ENCODE results near the gene GPR32.

The GPR32 gene

DNA sequence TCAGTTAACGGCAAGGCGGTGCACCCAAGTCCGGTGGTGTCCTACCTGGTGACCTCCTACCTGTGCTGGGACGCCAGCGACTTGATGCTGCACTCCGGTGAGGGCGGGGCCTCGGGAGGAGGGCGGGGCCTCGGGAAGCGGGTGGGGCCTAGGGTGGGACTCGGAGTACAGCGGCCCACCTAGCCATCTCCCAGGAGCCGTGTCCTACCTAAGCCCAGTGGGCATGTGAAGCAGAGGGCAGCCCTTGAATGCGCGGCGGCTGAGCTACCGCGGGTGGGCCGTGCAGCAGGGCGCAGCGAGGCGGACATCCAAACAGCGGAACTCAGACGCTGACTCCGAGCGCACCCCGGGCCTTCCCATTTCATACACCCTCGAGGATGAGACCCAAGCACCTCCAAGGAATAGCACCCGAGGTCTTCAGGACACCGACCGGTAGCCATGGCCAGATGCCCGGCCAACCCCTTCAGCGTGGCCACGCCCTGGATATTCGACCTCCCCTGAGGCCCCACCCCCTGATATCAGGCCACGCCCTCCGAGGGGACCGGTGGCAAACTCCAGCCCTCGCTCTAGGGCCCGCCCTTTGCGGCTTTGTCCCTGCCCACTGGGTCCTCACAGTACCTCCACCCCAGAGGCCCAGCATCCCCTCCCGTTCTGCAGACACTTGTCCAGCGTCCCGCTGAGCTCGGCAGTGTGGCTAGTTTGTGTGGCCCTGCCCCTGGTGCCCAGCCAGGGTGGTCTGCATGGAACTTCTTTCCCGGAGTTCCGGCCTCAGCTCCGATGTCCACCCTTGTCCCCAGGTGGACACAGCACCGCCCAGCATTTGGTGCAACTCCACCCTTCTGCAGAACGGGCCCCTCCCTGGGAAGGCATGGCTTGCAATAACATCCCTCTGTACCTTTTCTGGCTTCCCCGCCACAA, 47.9 kb downstream of the GPR32 start (continued):
- TF ChIP-seq ZNF830 (tag by site-specific recombination; IDR thresholded peaks at IDR 0.05; ENCODE audit: low read depth) (no peak), ZNF670 (tag by site-specific recombination; IDR thresholded peaks at IDR 0.05; ENCODE audit: low read depth) (no peak), ZNF423 (tag by site-specific recombination; IDR thresholded peaks at IDR 0.05) (no peak), ZNF530 (tag by site-specific recombination; IDR thresholded peaks at IDR 0.05; ENCODE audit: low read depth) (no peak), PRDM1 (tag by site-specific recombination; IDR thresholded peaks at IDR 0.05) (no peak), ZNF302 (tag by site-specific recombination; IDR thresholded peaks at IDR 0.05; ENCODE audit: low read depth) (no peak), ZNF629 (tag by site-specific recombination; IDR thresholded peaks at IDR 0.05) (no peak), SCRT1 (tag by site-specific recombination; IDR thresholded peaks at IDR 0.05; ENCODE audit: borderline replicate concordance) (no peak), YY2 (tag by site-specific recombination; IDR thresholded peaks at IDR 0.05) (0 out of 2 replicates have a peak, but pooled peaks have one; percentile 16), ZNF350 (tag by site-specific recombination; IDR thresholded peaks at IDR 0.05) (no peak), ZNF529 (tag by site-specific recombination; IDR thresholded peaks at IDR 0.05; ENCODE audit: insufficient replicate concordance) (no peak), ZNF366 (tag by site-specific recombination; conservative IDR thresholded peaks at IDR 0.05) (no peak), EGR2 (tag by site-specific recombination; IDR thresholded peaks at IDR 0.05; ENCODE audit: low read depth) (no peak), HOXC10 (CRISPR knock-in tag; IDR thresholded peaks at IDR 0.05) (no peak), ZNF514 (tag by site-specific recombination; IDR thresholded peaks at IDR 0.05) (no peak), OVOL3 (tag by site-specific recombination; IDR thresholded peaks at IDR 0.05) (no peak), SP3 (tag by site-specific recombination; IDR thresholded peaks at IDR 0.05) (peak; percentile 89), FEZF1 (tag by site-specific recombination; IDR thresholded peaks at IDR 0.05) (no peak), KLF1 (tag by site-specific recombination; IDR thresholded peaks at IDR 0.05) (peak; percentile 98), ZNF501 (tag by site-specific recombination; IDR thresholded peaks at IDR 0.05) (no peak), ZNF155 (tag by site-specific recombination; IDR thresholded peaks at IDR 0.05) (no peak), ZNF114 (tag by site-specific recombination; IDR thresholded peaks at IDR 0.05) (no peak), ZNF837 (tag by site-specific recombination; IDR thresholded peaks at IDR 0.05) (no peak), KLF7 (tag by site-specific recombination; IDR thresholded peaks at IDR 0.05; ENCODE audit: borderline replicate concordance) (0 out of 2 replicates have a peak, but pooled peaks have one; percentile 56), KLF10 (tag by site-specific recombination; IDR thresholded peaks at IDR 0.05) (no peak), ZNF571 (tag by site-specific recombination; IDR thresholded peaks at IDR 0.05) (no peak), GLIS1 (tag by site-specific recombination; IDR thresholded peaks at IDR 0.05) (peak; percentile 74)
- TF ChIP-seq, protein P1, sequence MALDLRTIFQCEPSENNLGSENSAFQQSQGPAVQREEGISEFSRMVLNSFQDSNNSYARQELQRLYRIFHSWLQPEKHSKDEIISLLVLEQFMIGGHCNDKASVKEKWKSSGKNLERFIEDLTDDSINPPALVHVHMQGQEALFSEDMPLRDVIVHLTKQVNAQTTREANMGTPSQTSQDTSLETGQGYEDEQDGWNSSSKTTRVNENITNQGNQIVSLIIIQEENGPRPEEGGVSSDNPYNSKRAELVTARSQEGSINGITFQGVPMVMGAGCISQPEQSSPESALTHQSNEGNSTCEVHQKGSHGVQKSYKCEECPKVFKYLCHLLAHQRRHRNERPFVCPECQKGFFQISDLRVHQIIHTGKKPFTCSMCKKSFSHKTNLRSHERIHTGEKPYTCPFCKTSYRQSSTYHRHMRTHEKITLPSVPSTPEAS (tag by site-specific recombination; IDR thresholded peaks at IDR 0.05): no peak; the same call in 1 of the 2 replicates
- TF ChIP-seq, protein P2, sequence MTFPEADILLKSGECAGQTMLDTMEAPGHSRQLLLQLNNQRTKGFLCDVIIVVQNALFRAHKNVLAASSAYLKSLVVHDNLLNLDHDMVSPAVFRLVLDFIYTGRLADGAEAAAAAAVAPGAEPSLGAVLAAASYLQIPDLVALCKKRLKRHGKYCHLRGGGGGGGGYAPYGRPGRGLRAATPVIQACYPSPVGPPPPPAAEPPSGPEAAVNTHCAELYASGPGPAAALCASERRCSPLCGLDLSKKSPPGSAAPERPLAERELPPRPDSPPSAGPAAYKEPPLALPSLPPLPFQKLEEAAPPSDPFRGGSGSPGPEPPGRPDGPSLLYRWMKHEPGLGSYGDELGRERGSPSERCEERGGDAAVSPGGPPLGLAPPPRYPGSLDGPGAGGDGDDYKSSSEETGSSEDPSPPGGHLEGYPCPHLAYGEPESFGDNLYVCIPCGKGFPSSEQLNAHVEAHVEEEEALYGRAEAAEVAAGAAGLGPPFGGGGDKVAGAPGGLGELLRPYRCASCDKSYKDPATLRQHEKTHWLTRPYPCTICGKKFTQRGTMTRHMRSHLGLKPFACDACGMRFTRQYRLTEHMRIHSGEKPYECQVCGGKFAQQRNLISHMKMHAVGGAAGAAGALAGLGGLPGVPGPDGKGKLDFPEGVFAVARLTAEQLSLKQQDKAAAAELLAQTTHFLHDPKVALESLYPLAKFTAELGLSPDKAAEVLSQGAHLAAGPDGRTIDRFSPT (tag by site-specific recombination; IDR thresholded peaks at IDR 0.05): 0 out of 2 replicates have a peak, but pooled peaks have one; percentile 51
- TF ChIP-seq, protein P3, sequence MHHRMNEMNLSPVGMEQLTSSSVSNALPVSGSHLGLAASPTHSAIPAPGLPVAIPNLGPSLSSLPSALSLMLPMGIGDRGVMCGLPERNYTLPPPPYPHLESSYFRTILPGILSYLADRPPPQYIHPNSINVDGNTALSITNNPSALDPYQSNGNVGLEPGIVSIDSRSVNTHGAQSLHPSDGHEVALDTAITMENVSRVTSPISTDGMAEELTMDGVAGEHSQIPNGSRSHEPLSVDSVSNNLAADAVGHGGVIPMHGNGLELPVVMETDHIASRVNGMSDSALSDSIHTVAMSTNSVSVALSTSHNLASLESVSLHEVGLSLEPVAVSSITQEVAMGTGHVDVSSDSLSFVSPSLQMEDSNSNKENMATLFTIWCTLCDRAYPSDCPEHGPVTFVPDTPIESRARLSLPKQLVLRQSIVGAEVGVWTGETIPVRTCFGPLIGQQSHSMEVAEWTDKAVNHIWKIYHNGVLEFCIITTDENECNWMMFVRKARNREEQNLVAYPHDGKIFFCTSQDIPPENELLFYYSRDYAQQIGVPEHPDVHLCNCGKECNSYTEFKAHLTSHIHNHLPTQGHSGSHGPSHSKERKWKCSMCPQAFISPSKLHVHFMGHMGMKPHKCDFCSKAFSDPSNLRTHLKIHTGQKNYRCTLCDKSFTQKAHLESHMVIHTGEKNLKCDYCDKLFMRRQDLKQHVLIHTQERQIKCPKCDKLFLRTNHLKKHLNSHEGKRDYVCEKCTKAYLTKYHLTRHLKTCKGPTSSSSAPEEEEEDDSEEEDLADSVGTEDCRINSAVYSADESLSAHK (tag by site-specific recombination; IDR thresholded peaks at IDR 0.05): no peak
- TF ChIP-seq, protein P4, sequence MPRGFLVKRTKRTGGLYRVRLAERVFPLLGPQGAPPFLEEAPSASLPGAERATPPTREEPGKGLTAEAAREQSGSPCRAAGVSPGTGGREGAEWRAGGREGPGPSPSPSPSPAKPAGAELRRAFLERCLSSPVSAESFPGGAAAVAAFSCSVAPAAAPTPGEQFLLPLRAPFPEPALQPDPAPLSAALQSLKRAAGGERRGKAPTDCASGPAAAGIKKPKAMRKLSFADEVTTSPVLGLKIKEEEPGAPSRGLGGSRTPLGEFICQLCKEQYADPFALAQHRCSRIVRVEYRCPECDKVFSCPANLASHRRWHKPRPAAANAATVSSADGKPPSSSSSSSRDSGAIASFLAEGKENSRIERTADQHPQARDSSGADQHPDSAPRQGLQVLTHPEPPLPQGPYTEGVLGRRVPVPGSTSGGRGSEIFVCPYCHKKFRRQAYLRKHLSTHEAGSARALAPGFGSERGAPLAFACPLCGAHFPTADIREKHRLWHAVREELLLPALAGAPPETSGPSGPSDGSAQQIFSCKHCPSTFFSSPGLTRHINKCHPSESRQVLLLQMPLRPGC (tag by site-specific recombination; IDR thresholded peaks at IDR 0.05): no peak
- TF ChIP-seq, protein P5, sequence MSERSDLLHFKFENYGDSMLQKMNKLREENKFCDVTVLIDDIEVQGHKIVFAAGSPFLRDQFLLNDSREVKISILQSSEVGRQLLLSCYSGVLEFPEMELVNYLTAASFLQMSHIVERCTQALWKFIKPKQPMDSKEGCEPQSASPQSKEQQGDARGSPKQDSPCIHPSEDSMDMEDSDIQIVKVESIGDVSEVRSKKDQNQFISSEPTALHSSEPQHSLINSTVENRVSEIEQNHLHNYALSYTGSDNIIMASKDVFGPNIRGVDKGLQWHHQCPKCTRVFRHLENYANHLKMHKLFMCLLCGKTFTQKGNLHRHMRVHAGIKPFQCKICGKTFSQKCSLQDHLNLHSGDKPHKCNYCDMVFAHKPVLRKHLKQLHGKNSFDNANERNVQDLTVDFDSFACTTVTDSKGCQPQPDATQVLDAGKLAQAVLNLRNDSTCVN (tag by site-specific recombination; optimal IDR thresholded peaks at IDR 0.05): no peak
